Activated T-cell treated with anti-CD3 and anti-CD28 coated beads, Interleukin-2, amount 50 U/mL, for 4 hours (primary cell): Measurements from ENCODE around the gene BCL6. TPM values are rescaled to one million over a fixed set of nuclear protein-coding genes. Genes with fewer than 3 reads are reported as not detected.

Source experiments
- ATAC-seq, 2 donors: fragments of 200-7000 bp; cut with Tn5 transposase; one replicate each; pipeline ENCODE4 v1.10.0; 2021
- DNase-seq: peaks from one replicate; pipeline ENCODE4 v3.0.0-alpha.2; 2020
- H3K27me3 Mint-ChIP-seq: one replicate; pipeline ENCODE4 v1.8.0; 2021; ENCODE audit warnings: low read depth, mixed read lengths
- H3K36me3 Mint-ChIP-seq: one replicate; pipeline ENCODE4 v1.8.0; 2022; ENCODE audit warnings: mixed read lengths; ENCODE audit not compliant: insufficient read depth
- H3K4me1 Mint-ChIP-seq: one replicate; pipeline ENCODE4 v1.8.0; 2021; ENCODE audit warnings: low read depth, mixed read lengths
- H3K4me3 Mint-ChIP-seq: one replicate; pipeline ENCODE4 v1.8.0; 2021; ENCODE audit warnings: mild to moderate bottlenecking, moderate library complexity, mixed read lengths
- H3K9me3 Mint-ChIP-seq: one replicate; pipeline ENCODE4 v1.8.0; 2021; ENCODE audit warnings: mixed read lengths
- total RNA-seq, 3 donors: library from RNA; stranded (reverse); gene quantifications; one replicate each; pipeline ENCODE4 v1.2.1, GENCODE V29; 2021

Gene BCL6
- total RNA-seq, 3 donors from 2014 or later: 35.7 to 40.5 (median 39.1) TPM

- Mint-ChIP-seq H3K9me3 (no peaks in the 10 kb centered on the region), H3K36me3 (no peaks in the 10 kb centered on the region), H3K4me3 (no peak overlapping the region), H3K27me3 (peaks cover 58% of the 10 kb centered on the region), H3K4me1 (no peaks in the 10 kb centered on the region)
- DNase-seq (no peak), ATAC-seq (no peak)
Measured at GRCh38 chr3:187673012-187673411, 72.3 kb downstream of the BCL6 start.

Other genes with a start within 250 kb of the BCL6 start
- not detected for gene SST, start 75.1 kb downstream of the BCL6 start, total RNA-seq
- not detected for gene RTP2, start 42.9 kb downstream of the BCL6 start, total RNA-seq